Measurements from ENCODE around the gene GALNTL6. TPM values are rescaled to one million over a fixed set of nuclear protein-coding genes. Genes with fewer than 3 reads are reported as not detected.

The GALNTL6 gene
- total and polyA plus RNA-seq, 9 of the 15 experiments (the other 6 are each of a cell fraction or from before 2014, with no cell fraction given): 0.18 to 0.50 (median 0.29) TPM

- H3K27me3 ChIP-seq (ENCODE audit: control insufficient read depth in 2 of 2, insufficient read depth in 2 of 2, low read length in 2 of 2): no peaks in the 10 kb centered on the region
- no peak overlapping the region for H2AFZ ChIP-seq (ENCODE audit: low read depth, low read length)
- H3K4me3 ChIP-seq: no peak overlapping the region
- H3K27ac ChIP-seq (ENCODE audit: extremely low read depth, low read depth, low read length): no peak overlapping the region
- no peaks in the 10 kb centered on the region for H3K4me1 ChIP-seq (replicated peaks in 1 of 2; ENCODE audit: control insufficient read depth in 2 of 2, insufficient read depth in 2 of 2, low read length in 2 of 2)
- in situ Hi-C loops (cut with MboI) (no loop called here), intact Hi-C loops (cut with micrococcal nuclease) (no loop called here)
- POLR2A ChIA-PET: no interaction called here
- H3K9ac ChIP-seq (ENCODE audit: insufficient read depth in 1 of 2, low read depth in 2 of 2, low read length in 2 of 2): no peak overlapping the region
- H3K36me3 ChIP-seq (ENCODE audit: control insufficient read depth, insufficient read depth, low read length): no peaks in the 10 kb centered on the region
- no peak overlapping the region for H3K4me2 ChIP-seq (ENCODE audit: insufficient read depth, low read length)
- H3K9me1 ChIP-seq (ENCODE audit: control insufficient read depth, insufficient read depth, low read length): no peaks in the 10 kb centered on the region
- H3K9me3 ChIP-seq (replicated peaks; ENCODE audit: control insufficient read depth, insufficient read depth, low read depth, low read length): no peaks in the 10 kb centered on the region
- ATAC-seq (no peak), FAIRE-seq (no peak), DNase-seq (ENCODE audit: extremely low read depth in 1 of 4, low spot score in 3 of 4) (peak in 1 of 4 experiments; percentile 3)
- no TSS peak for BruUV-seq (replicated peaks)
- CTCF ChIA-PET (ENCODE audit: low intra/inter-chr PET ratio): no interaction called here
- no peaks in the 10 kb centered on the region for H4K20me1 ChIP-seq (replicated peaks; ENCODE audit: control insufficient read depth, insufficient read depth, low read length)
- no peaks in the 10 kb centered on the region for H3K79me2 ChIP-seq (ENCODE audit: control insufficient read depth, insufficient read depth, low read length)
- TF ChIP-seq CEBPZ (IDR thresholded peaks at IDR 0.05; ENCODE audit: borderline replicate concordance, low read depth, low read length) (no peak), ZBTB2 (IDR thresholded peaks at IDR 0.05) (no peak), ATF2 (CRISPR knock-in tag; IDR thresholded peaks at IDR 0.05) (no peak), NR1H2 (CRISPR knock-in tag; IDR thresholded peaks at IDR 0.05) (no peak), GABPB1 (CRISPR knock-in tag; IDR thresholded peaks at IDR 0.05) (no peak), ARNT (IDR thresholded peaks at IDR 0.05) (no peak), ZBTB34 (CRISPR knock-in tag; IDR thresholded peaks at IDR 0.05) (no peak), PTRF (tag; IDR thresholded peaks at IDR 0.05) (no peak), ZNF561 (CRISPR knock-in tag; conservative IDR thresholded peaks at IDR 0.05) (no peak), ZNF830 (CRISPR knock-in tag; IDR thresholded peaks at IDR 0.05) (no peak), ZNF253 (CRISPR knock-in tag; conservative IDR thresholded peaks at IDR 0.05) (no peak), CBX3 (IDR thresholded peaks at IDR 0.05; ENCODE audit: borderline replicate concordance in 1 of 2, low read length in 2 of 2) (no peak), ELF1 (tag; IDR thresholded peaks at IDR 0.05) (no peak), TRIM24 (IDR thresholded peaks at IDR 0.05) (no peak), FOXK1 (CRISPR knock-in tag; IDR thresholded peaks at IDR 0.05; ENCODE audit: borderline replicate concordance) (no peak), ZNF124 (CRISPR knock-in tag; IDR thresholded peaks at IDR 0.05) (no peak)
These were observed 165.0 kb downstream of the GALNTL6 start for GRCh38 chr4:171978216-171978615.

Measured in K562 (cell line).